ENCODE results near the gene USP54.

DNA sequence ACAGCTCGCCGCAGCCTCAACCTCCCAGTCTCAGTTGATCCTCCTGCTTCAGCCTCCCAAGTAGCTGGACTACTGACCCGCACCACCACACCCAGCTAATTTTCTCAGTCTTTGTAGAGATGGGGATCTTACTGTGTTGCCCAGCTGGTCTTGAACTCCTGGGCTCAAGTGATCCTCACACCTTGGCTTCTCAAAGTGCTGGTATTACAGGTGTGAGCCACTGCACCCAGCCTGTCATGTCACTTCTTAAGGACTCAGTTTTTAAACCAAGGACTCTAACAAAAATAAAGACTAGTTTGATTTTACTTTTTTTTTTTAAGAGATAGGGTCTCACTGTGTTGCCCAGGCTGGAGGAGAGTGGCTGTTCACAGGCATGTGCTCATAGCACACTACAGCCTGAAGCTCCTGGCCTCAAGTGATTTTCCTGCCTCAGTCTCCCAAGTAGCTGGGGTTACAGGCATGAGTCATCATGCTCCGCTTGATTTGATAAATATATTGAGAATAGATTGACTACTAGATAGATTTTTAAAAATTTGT lies 78.9 kb downstream of the USP54 start:
- TF ChIP-seq, protein P1, sequence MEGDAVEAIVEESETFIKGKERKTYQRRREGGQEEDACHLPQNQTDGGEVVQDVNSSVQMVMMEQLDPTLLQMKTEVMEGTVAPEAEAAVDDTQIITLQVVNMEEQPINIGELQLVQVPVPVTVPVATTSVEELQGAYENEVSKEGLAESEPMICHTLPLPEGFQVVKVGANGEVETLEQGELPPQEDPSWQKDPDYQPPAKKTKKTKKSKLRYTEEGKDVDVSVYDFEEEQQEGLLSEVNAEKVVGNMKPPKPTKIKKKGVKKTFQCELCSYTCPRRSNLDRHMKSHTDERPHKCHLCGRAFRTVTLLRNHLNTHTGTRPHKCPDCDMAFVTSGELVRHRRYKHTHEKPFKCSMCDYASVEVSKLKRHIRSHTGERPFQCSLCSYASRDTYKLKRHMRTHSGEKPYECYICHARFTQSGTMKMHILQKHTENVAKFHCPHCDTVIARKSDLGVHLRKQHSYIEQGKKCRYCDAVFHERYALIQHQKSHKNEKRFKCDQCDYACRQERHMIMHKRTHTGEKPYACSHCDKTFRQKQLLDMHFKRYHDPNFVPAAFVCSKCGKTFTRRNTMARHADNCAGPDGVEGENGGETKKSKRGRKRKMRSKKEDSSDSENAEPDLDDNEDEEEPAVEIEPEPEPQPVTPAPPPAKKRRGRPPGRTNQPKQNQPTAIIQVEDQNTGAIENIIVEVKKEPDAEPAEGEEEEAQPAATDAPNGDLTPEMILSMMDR (conservative IDR thresholded peaks at IDR 0.05), result no peak
- TF ChIP-seq ZFX (IDR thresholded peaks at IDR 0.05), result no peak

Measured in C4-2B (cell line).